ENCODE measurements around the gene RFNG. TPM values are rescaled to one million over a fixed set of nuclear protein-coding genes. Genes with fewer than 3 reads are reported as not detected.

The RFNG gene
- total RNA-seq, 1 donor from 2014 or later = 20.9 TPM

GRCh38 chr17:82017612-82018151, 33.9 kb downstream of the RFNG start:
- intact Hi-C loops (cut with micrococcal nuclease) = no loop called here

GRCh38 chr17:82016875-82017459, 34.6 kb downstream of the RFNG start:
- intact Hi-C loops (cut with micrococcal nuclease) = no loop called here

- intact Hi-C loops (cut with micrococcal nuclease) = no loop called here
These were observed 35.3 kb downstream of the RFNG start for GRCh38 chr17:82016061-82016874.

- intact Hi-C loops (cut with micrococcal nuclease) = no loop called here
These were observed 36.2 kb downstream of the RFNG start for GRCh38 chr17:82015311-82015971.

- intact Hi-C loops (cut with micrococcal nuclease) = no loop called here
These were observed 36.7 kb downstream of the RFNG start for GRCh38 chr17:82014971-82015310.

GRCh38 chr17:82014432-82014831, 37.2 kb downstream of the RFNG start:
- intact Hi-C loops (cut with micrococcal nuclease) = no loop called here

GRCh38 chr17:82013772-82014321, 37.8 kb downstream of the RFNG start:
- intact Hi-C loops (cut with micrococcal nuclease) = no loop called here

GRCh38 chr17:82013341-82013740, 38.3 kb downstream of the RFNG start:
- intact Hi-C loops (cut with micrococcal nuclease) = no loop called here

- intact Hi-C loops (cut with micrococcal nuclease) = no loop called here
These were observed 38.8 kb downstream of the RFNG start for GRCh38 chr17:82012640-82013295.

- intact Hi-C loops (cut with micrococcal nuclease) = no loop called here
These were observed 39.4 kb downstream of the RFNG start for GRCh38 chr17:82012261-82012639.

- intact Hi-C loops (cut with micrococcal nuclease) = no loop called here
These were observed 39.9 kb downstream of the RFNG start for GRCh38 chr17:82011617-82012187.

GRCh38 chr17:82010575-82011525, 40.8 kb downstream of the RFNG start:
- intact Hi-C loops (cut with micrococcal nuclease) = no loop called here

- intact Hi-C loops (cut with micrococcal nuclease) = no loop called here
These were observed 42.2 kb downstream of the RFNG start for GRCh38 chr17:82009413-82009812.

GRCh38 chr17:82008941-82009405, 42.6 kb downstream of the RFNG start:
- intact Hi-C loops (cut with micrococcal nuclease) = no loop called here

- intact Hi-C loops (cut with micrococcal nuclease) = no loop called here
These were observed 43.2 kb downstream of the RFNG start for GRCh38 chr17:82008258-82008940.

- intact Hi-C loops (cut with micrococcal nuclease) = no loop called here
These were observed 43.9 kb downstream of the RFNG start for GRCh38 chr17:82007495-82008257.

- intact Hi-C loops (cut with micrococcal nuclease) = no loop called here
These were observed 44.5 kb downstream of the RFNG start for GRCh38 chr17:82007228-82007494.

GRCh38 chr17:82006468-82007227, 45.0 kb downstream of the RFNG start:
- intact Hi-C loops (cut with micrococcal nuclease) = no loop called here
